DOHH2 (cell line): Measurements from ENCODE around the gene KIRREL3.

ENCODE experiments used
- CTCF ChIP-seq: fragments of 200-600 bp; sonication (generic); IDR thresholded peaks from one replicate; pipeline ENCODE4 v1.5.1; 2014; ENCODE audit warnings: antibody characterized with exemption, mild to moderate bottlenecking, low read depth, low read length; ENCODE audit not compliant: poor library complexity, severe bottlenecking
- EZH2phosphoT487 ChIP-seq: fragments of 200-600 bp; sonication (generic); IDR thresholded peaks from 2 replicates; pipeline ENCODE4 v1.6.1; 2017; ENCODE audit warnings: borderline replicate concordance, mild to moderate bottlenecking, antibody characterized with exemption, low read length, moderate library complexity, mixed read lengths

GRCh38 chr11:126753990-126754389 is 246.6 kb downstream of the KIRREL3 start:
- no peak for TF ChIP-seq CTCF
- TF ChIP-seq EZH2phosphoT487: no peak
